Measurements from ENCODE around the gene HDAC11. TPM values are rescaled to one million over a fixed set of nuclear protein-coding genes. Genes with fewer than 3 reads are reported as not detected.

Gene HDAC11
- total and polyA plus RNA-seq, 2 of the 4 experiments (the other 2 are of a cell fraction), result 9.1 to 11.4 TPM

GRCh38 chr3:13550791-13551360 is 70.8 kb downstream of the HDAC11 start:
- WGBS, 2 experiments (ENCODE audit: extremely low coverage in 2 of 2, insufficient read length in 1 of 2), result 74% methylated on average over 8 of the region's 13 CpGs; no CpG with 5 or more reads in 1 of the 2 experiments
- no peak for ATAC-seq (ENCODE audit: low read depth)
- Histone ChIP-seq H3K4me2 (ENCODE audit: low read depth, low read length) (no peak overlapping the region), H3K9ac (ENCODE audit: low read depth, low read length) (no peak overlapping the region), H3K56ac (ENCODE audit: extremely low read depth, insufficient read depth, low read length) (no peak overlapping the region), H3K4me1 (ENCODE audit: control insufficient read depth, insufficient read depth, low read length) (peaks cover 7% of the 10 kb centered on the region), H2BK120ac (ENCODE audit: low read depth, low read length) (no peak overlapping the region), H4K20me1 (ENCODE audit: insufficient read depth, low read length) (no peaks in the 10 kb centered on the region), H3K27me3 (ENCODE audit: control insufficient read depth, insufficient read depth, low read length) (peaks cover 3% of the 10 kb centered on the region; the same call in 1 of the 2 replicates), H2BK5ac (ENCODE audit: low read depth, low read length, poor library complexity, severe bottlenecking) (no peak overlapping the region), H2AFZ (replicated peaks; ENCODE audit: low read length, poor library complexity) (no peak overlapping the region), H3K4me3 (ENCODE audit: insufficient read depth, low read depth, low read length) (no peak overlapping the region), H2AK5ac (ENCODE audit: low read depth, low read length) (no peak overlapping the region), H3K27ac (ENCODE audit: insufficient read depth, low read length) (no peak overlapping the region), H3K23ac (ENCODE audit: low read depth, low read length) (no peak overlapping the region), H4K5ac (ENCODE audit: low read depth, low read length) (no peak overlapping the region), H3K9me3 (ENCODE audit: control insufficient read depth, insufficient read depth, low read length) (no peaks in the 10 kb centered on the region), H3K36me3 (ENCODE audit: control insufficient read depth, insufficient read depth, low read length) (no peaks in the 10 kb centered on the region), H3K9me1 (ENCODE audit: insufficient read depth, low read length) (0 out of 2 replicates have a peak, but pooled peaks cover 3% of the 10 kb centered on the region), H3K14ac (replicated peaks; ENCODE audit: low read depth, low read length) (no peak overlapping the region), H2BK20ac (ENCODE audit: low read depth, low read length) (no peak overlapping the region), H4K91ac (ENCODE audit: insufficient read depth, low read depth, low read length) (no peak overlapping the region), H4K8ac (ENCODE audit: low read depth in 2 of 2, low read length in 2 of 2) (no peak overlapping the region), H3K79me1 (ENCODE audit: low read depth in 1 of 2, low read length in 2 of 2) (no peaks in the 10 kb centered on the region), H2BK15ac (ENCODE audit: low read depth, low read length) (no peak overlapping the region), H2AK9ac (replicated peaks; ENCODE audit: low read depth, low read length, poor library complexity) (no peak overlapping the region), H3K4ac (ENCODE audit: low read depth, low read length) (no peak overlapping the region), H3K18ac (ENCODE audit: low read depth, low read length) (no peak overlapping the region)
- intact Hi-C loops (cut with micrococcal nuclease) (no loop called here), dilution Hi-C loops (cut with HindIII; ENCODE audit: low sequenced_read_pairs, unreplicated experiment) (no loop called here), in situ Hi-C loops (cut with MboI; ENCODE audit: low sequenced_read_pairs) (no loop called here)
- POLR2A ChIA-PET (ENCODE audit: unreplicated experiment), result no interaction called here
- CTCF ChIA-PET, result no interaction called here
- TF ChIP-seq BHLHE40 (IDR thresholded peaks at IDR 0.05; ENCODE audit: low read depth, low read length), result no peak
- no peak for TF ChIP-seq CEBPB (IDR thresholded peaks at IDR 0.05; ENCODE audit: low read depth, low read length)
- TF ChIP-seq CTCF (conservative IDR thresholded peaks at IDR 0.05; ENCODE audit: low read depth, low read length), result no peak
- TF ChIP-seq CHD1 (IDR thresholded peaks at IDR 0.05; ENCODE audit: low read depth, low read length), result no peak
- no peak for TF ChIP-seq RAD21 (IDR thresholded peaks at IDR 0.05; ENCODE audit: low read length)
- TF ChIP-seq ELK1 (IDR thresholded peaks at IDR 0.05; ENCODE audit: borderline replicate concordance, low read depth, low read length), result no peak
- BruUV-seq (replicated peaks), result no TSS peak
- no peak for DNase-seq

All from IMR-90 (cell line).